ENCODE measurements around the gene ST6GALNAC6. TPM values are rescaled to one million over a fixed set of nuclear protein-coding genes. Genes with fewer than 3 reads are reported as not detected.

The ST6GALNAC6 gene
- total RNA-seq, 1 experiment from 2014 or later: 24.5 TPM

DNA sequence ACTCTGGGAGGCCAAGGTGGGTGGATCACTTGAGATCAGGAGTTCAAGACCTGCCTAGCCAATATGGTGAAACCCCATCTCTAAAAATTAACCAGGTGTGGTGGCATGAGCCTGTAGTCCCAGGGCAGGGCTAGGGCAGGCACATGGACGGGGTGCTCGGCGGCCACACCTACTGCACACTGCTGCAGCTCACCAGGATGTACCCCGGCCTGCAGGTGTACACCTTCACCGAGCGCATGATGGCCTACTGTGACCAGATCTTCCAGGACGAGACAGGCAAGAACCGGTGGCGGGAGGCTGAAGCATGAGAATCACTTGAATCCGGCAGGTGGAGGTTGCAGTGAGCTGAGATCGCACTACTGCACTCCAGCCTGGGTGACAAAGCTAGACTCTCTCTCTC is 14.3 kb upstream of the ST6GALNAC6 start:
- ATAC-seq: no peak

More for the DNA sequence above, 14.3 kb upstream of the ST6GALNAC6 start:
- TF ChIP-seq ZFX (IDR thresholded peaks at IDR 0.05) (no peak), SIN3A (IDR thresholded peaks at IDR 0.05; ENCODE audit: low read depth) (no peak), CEBPB (IDR thresholded peaks at IDR 0.05; ENCODE audit: low read depth) (no peak), SRF (IDR thresholded peaks at IDR 0.05; ENCODE audit: low read depth) (no peak), CBX3 (IDR thresholded peaks at IDR 0.05; ENCODE audit: low read depth) (no peak), POLR2AphosphoS5 (IDR thresholded peaks at IDR 0.05; ENCODE audit: low read depth, low read length) (no peak), SP1 (IDR thresholded peaks at IDR 0.05; ENCODE audit: low read depth) (no peak), REST (IDR thresholded peaks at IDR 0.05; ENCODE audit: low read depth) (no peak), YY1 (IDR thresholded peaks at IDR 0.05; ENCODE audit: extremely low read depth, insufficient replicate concordance, low read depth, low read length) (no peak), JUND (IDR thresholded peaks at IDR 0.05) (no peak), EZH2 (IDR thresholded peaks at IDR 0.05) (no peak), ELF1 (IDR thresholded peaks at IDR 0.05; ENCODE audit: borderline replicate concordance, low read depth) (no peak), ATF3 (IDR thresholded peaks at IDR 0.05) (no peak), EGR1 (IDR thresholded peaks at IDR 0.05; ENCODE audit: low read depth) (no peak), RAD21 (IDR thresholded peaks at IDR 0.05; ENCODE audit: low read depth) (no peak), POLR2A (IDR thresholded peaks at IDR 0.05; ENCODE audit: borderline replicate concordance, extremely low read depth, insufficient read depth, insufficient read length) (no peak), ZNF274 (IDR thresholded peaks at IDR 0.05; ENCODE audit: low read depth, low read length) (no peak), TCF7L2 (IDR thresholded peaks at IDR 0.05; ENCODE audit: borderline replicate concordance, extremely low read depth, insufficient read depth, insufficient read length) (no peak)
- TF ChIP-seq, protein P1, sequence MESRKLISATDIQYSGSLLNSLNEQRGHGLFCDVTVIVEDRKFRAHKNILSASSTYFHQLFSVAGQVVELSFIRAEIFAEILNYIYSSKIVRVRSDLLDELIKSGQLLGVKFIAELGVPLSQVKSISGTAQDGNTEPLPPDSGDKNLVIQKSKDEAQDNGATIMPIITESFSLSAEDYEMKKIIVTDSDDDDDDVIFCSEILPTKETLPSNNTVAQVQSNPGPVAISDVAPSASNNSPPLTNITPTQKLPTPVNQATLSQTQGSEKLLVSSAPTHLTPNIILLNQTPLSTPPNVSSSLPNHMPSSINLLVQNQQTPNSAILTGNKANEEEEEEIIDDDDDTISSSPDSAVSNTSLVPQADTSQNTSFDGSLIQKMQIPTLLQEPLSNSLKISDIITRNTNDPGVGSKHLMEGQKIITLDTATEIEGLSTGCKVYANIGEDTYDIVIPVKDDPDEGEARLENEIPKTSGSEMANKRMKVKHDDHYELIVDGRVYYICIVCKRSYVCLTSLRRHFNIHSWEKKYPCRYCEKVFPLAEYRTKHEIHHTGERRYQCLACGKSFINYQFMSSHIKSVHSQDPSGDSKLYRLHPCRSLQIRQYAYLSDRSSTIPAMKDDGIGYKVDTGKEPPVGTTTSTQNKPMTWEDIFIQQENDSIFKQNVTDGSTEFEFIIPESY (IDR thresholded peaks at IDR 0.05; ENCODE audit: extremely low read depth, insufficient replicate concordance, low read length): no peak
- TF ChIP-seq, protein P2, sequence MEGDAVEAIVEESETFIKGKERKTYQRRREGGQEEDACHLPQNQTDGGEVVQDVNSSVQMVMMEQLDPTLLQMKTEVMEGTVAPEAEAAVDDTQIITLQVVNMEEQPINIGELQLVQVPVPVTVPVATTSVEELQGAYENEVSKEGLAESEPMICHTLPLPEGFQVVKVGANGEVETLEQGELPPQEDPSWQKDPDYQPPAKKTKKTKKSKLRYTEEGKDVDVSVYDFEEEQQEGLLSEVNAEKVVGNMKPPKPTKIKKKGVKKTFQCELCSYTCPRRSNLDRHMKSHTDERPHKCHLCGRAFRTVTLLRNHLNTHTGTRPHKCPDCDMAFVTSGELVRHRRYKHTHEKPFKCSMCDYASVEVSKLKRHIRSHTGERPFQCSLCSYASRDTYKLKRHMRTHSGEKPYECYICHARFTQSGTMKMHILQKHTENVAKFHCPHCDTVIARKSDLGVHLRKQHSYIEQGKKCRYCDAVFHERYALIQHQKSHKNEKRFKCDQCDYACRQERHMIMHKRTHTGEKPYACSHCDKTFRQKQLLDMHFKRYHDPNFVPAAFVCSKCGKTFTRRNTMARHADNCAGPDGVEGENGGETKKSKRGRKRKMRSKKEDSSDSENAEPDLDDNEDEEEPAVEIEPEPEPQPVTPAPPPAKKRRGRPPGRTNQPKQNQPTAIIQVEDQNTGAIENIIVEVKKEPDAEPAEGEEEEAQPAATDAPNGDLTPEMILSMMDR (IDR thresholded peaks at IDR 0.05 in 2 of 3, conservative IDR thresholded peaks at IDR 0.05 in 1 of 3; ENCODE audit: borderline replicate concordance in 1 of 3, insufficient read depth in 1 of 3, low read depth in 2 of 3, low read length in 2 of 3): no peak
- no peak for DNase-seq (ENCODE audit: low read depth, low spot score)
- H2AFZ ChIP-seq (ENCODE audit: low read depth, low read length, poor library complexity, severe bottlenecking): no peak overlapping the region
- ChIA-PET CTCF (interaction anchor here (1.6 kb wide), 1 partner anchor 179 kb away, joined by 4 read pairs; the partner anchor contains the start of gene TOR2A), POLR2A (interaction anchor here (0.7 kb wide), 1 partner anchor 28 kb away, joined by 5 read pairs; no protein-coding TSS in a partner anchor), RAD21 (ENCODE audit: low non-redundant PET in 1 of 2, low total read pairs in 2 of 2, uncharacterized antibody in 2 of 2, unreplicated experiment in 2 of 2) (no interaction called here)
- H3K4me3 ChIP-seq (replicated peaks in 1 of 2; ENCODE audit: low read depth in 1 of 2, low read length in 2 of 2): no peak overlapping the region
- no peak overlapping the region for H3K4me2 ChIP-seq (ENCODE audit: low read length)
- peaks cover 28 to 37% of the 10 kb centered on the region in 2 experiments for H3K4me1 ChIP-seq (ENCODE audit: control insufficient read depth in 1 of 2, insufficient read depth in 2 of 2, low read length in 2 of 2)
- H3K27ac ChIP-seq (ENCODE audit: low read depth, low read length): no peak overlapping the region
- no peaks in the 10 kb centered on the region for H3K27me3 ChIP-seq (ENCODE audit: insufficient read depth, low read length)
- no peaks in the 10 kb centered on the region for H4K20me1 ChIP-seq (ENCODE audit: insufficient read depth)
- H3K9me2 ChIP-seq (ENCODE audit: insufficient read depth): no peaks in the 10 kb centered on the region
- H3K9ac ChIP-seq (ENCODE audit: low read length): no peak overlapping the region
- no TSS peak for BruUV-seq (replicated peaks)
- intact Hi-C loops (cut with micrococcal nuclease): no loop called here
- peaks cover 3 to 26% of the 10 kb centered on the region in 2 experiments; a peak in 2 of 4 replicates for H3K36me3 ChIP-seq (ENCODE audit: control insufficient read depth in 1 of 2, insufficient read depth in 2 of 2, low read length in 2 of 2)
- H3K9me3 ChIP-seq (ENCODE audit: control insufficient read depth in 1 of 2, insufficient read depth in 1 of 2, low read depth in 1 of 2, low read length in 2 of 2): no peaks in the 10 kb centered on the region
- H3K79me2 ChIP-seq (ENCODE audit: insufficient read depth, low read length): peaks cover 18% of the 10 kb centered on the region
